ENCODE data around the gene ZCCHC7. TPM values are rescaled to one million over a fixed set of nuclear protein-coding genes. Genes with fewer than 3 reads are reported as not detected.

Gene ZCCHC7
- total RNA-seq, 2 experiments from 2014 or later, result 76.4 to 108 TPM

GRCh38 chr9:37295796-37296195 is 175.4 kb downstream of the ZCCHC7 start:
- POLR2A ChIA-PET, result interaction anchor here (0.7 to 15.1 kb wide), 14 partner anchors 9 to 266 kb away, joined by 3 to 290 read pairs (median 5); no protein-coding TSS in a partner anchor
- H3K4me2 ChIP-seq (ENCODE audit: low read length), result peak overlapping the region; percentile 73
- H3K9me2 ChIP-seq (ENCODE audit: insufficient read depth, low read length), result no peaks in the 10 kb centered on the region
- DNase-seq (ENCODE audit: low spot score), result peak; percentile 78
- H2AFZ ChIP-seq (ENCODE audit: low read length), result no peak overlapping the region
- no peaks in the 10 kb centered on the region for H3K9me3 ChIP-seq (ENCODE audit: low read length)
- CTCF ChIA-PET (ENCODE audit: unreplicated experiment), result interaction anchor here (0.6 to 1.0 kb wide), 3 partner anchors 34 to 173 kb away, joined by 3 read pairs; no protein-coding TSS in a partner anchor
- H3K27ac ChIP-seq (ENCODE audit: low read depth, low read length, poor library complexity, severe bottlenecking), result peak overlapping the region; percentile 99
- TF ChIP-seq, protein P1, sequence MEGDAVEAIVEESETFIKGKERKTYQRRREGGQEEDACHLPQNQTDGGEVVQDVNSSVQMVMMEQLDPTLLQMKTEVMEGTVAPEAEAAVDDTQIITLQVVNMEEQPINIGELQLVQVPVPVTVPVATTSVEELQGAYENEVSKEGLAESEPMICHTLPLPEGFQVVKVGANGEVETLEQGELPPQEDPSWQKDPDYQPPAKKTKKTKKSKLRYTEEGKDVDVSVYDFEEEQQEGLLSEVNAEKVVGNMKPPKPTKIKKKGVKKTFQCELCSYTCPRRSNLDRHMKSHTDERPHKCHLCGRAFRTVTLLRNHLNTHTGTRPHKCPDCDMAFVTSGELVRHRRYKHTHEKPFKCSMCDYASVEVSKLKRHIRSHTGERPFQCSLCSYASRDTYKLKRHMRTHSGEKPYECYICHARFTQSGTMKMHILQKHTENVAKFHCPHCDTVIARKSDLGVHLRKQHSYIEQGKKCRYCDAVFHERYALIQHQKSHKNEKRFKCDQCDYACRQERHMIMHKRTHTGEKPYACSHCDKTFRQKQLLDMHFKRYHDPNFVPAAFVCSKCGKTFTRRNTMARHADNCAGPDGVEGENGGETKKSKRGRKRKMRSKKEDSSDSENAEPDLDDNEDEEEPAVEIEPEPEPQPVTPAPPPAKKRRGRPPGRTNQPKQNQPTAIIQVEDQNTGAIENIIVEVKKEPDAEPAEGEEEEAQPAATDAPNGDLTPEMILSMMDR (conservative IDR thresholded peaks at IDR 0.05; ENCODE audit: low read length), result peak; percentile 81
- TF ChIP-seq EZH2phosphoT487 (IDR thresholded peaks at IDR 0.05; ENCODE audit: borderline replicate concordance, low read depth, low read length), result no peak
- H4K20me1 ChIP-seq (ENCODE audit: insufficient read depth, low read length), result no peaks in the 10 kb centered on the region
- BruUV-seq (replicated peaks), result no TSS peak
- peaks cover 91% of the 10 kb centered on the region for H3K79me2 ChIP-seq (ENCODE audit: insufficient read depth, low read depth, low read length)
- H3K4me1 ChIP-seq (ENCODE audit: insufficient read depth, low read length, poor library complexity, severe bottlenecking), result peaks cover 100% of the 10 kb centered on the region
- H3K36me3 ChIP-seq (ENCODE audit: insufficient read depth, low read length), result peaks cover 27% of the 10 kb centered on the region; the same call in 1 of the 2 replicates
- intact Hi-C loops (cut with micrococcal nuclease; ENCODE audit: unreplicated experiment), result loop anchor here (2.0 kb wide), 5 partner anchors 75 to 261 kb away; partner anchors contain the start of genes PAX5 and ZCCHC7
- H3K4me3 ChIP-seq (ENCODE audit: low read depth, low read length, poor library complexity, severe bottlenecking), result no peak overlapping the region

GRCh38 chr9:37297592-37297991 is 177.2 kb downstream of the ZCCHC7 start:
- H3K79me2 ChIP-seq (ENCODE audit: insufficient read depth, low read depth, low read length), result peaks cover 87% of the 10 kb centered on the region
- POLR2A ChIA-PET, result interaction anchor here (0.6 to 15.1 kb wide), 24 partner anchors 8 to 217 kb away, joined by 3 to 290 read pairs (median 6); no protein-coding TSS in a partner anchor
- TF ChIP-seq, protein P1 (conservative IDR thresholded peaks at IDR 0.05; ENCODE audit: low read length), result no peak
- TF ChIP-seq EZH2phosphoT487 (IDR thresholded peaks at IDR 0.05; ENCODE audit: borderline replicate concordance, low read depth, low read length), result no peak
- H3K4me3 ChIP-seq (ENCODE audit: low read depth, low read length, poor library complexity, severe bottlenecking), result peak overlapping the region; percentile 18
- peak; percentile 54 for DNase-seq (ENCODE audit: low spot score)
- H2AFZ ChIP-seq (ENCODE audit: low read length), result no peak overlapping the region
- H3K36me3 ChIP-seq (ENCODE audit: insufficient read depth, low read length), result peaks cover 27% of the 10 kb centered on the region; the same call in 1 of the 2 replicates
- CTCF ChIA-PET (ENCODE audit: unreplicated experiment), result interaction anchor here (1.0 to 1.3 kb wide), 4 partner anchors 27 to 270 kb away, joined by 4 to 6 read pairs (median 4); no protein-coding TSS in a partner anchor
- H3K27ac ChIP-seq (ENCODE audit: low read depth, low read length, poor library complexity, severe bottlenecking), result peak overlapping the region; percentile 99
- peaks cover 99% of the 10 kb centered on the region for H3K4me1 ChIP-seq (ENCODE audit: insufficient read depth, low read length, poor library complexity, severe bottlenecking)
- intact Hi-C loops (cut with micrococcal nuclease; ENCODE audit: unreplicated experiment), result loop anchor here (2.0 kb wide), 1 partner anchor 111 kb away; no protein-coding TSS in a partner anchor
- no TSS peak for BruUV-seq (replicated peaks)
- H4K20me1 ChIP-seq (ENCODE audit: insufficient read depth, low read length), result no peaks in the 10 kb centered on the region
- no peaks in the 10 kb centered on the region for H3K9me3 ChIP-seq (ENCODE audit: low read length)
- peak overlapping the region; percentile 73 for H3K4me2 ChIP-seq (ENCODE audit: low read length)
- H3K9me2 ChIP-seq (ENCODE audit: insufficient read depth, low read length), result no peaks in the 10 kb centered on the region

- DNase-seq (ENCODE audit: low spot score), result no peak
- peaks cover 56% of the 10 kb centered on the region for H3K36me3 ChIP-seq (ENCODE audit: insufficient read depth, low read length)
- H2AFZ ChIP-seq (ENCODE audit: low read length), result no peak overlapping the region
- peak overlapping the region; percentile 41 for H3K4me3 ChIP-seq (ENCODE audit: low read depth, low read length, poor library complexity, severe bottlenecking)
- peak overlapping the region; percentile 99 for H3K27ac ChIP-seq (ENCODE audit: low read depth, low read length, poor library complexity, severe bottlenecking)
- peaks cover 99% of the 10 kb centered on the region for H3K4me1 ChIP-seq (ENCODE audit: insufficient read depth, low read length, poor library complexity, severe bottlenecking)
- peaks cover 84% of the 10 kb centered on the region for H3K79me2 ChIP-seq (ENCODE audit: insufficient read depth, low read depth, low read length)
- POLR2A ChIA-PET, result interaction anchor here (0.5 to 15.1 kb wide), 19 partner anchors 8 to 431 kb away, joined by 3 to 290 read pairs (median 4); partner anchors contain the start of gene PAX5
- H3K4me2 ChIP-seq (ENCODE audit: low read length), result peak overlapping the region; percentile 73
- intact Hi-C loops (cut with micrococcal nuclease; ENCODE audit: unreplicated experiment), result no loop called here
- no peaks in the 10 kb centered on the region for H4K20me1 ChIP-seq (ENCODE audit: insufficient read depth, low read length)
- no peaks in the 10 kb centered on the region for H3K9me2 ChIP-seq (ENCODE audit: insufficient read depth, low read length)
- TF ChIP-seq EZH2phosphoT487 (IDR thresholded peaks at IDR 0.05; ENCODE audit: borderline replicate concordance, low read depth, low read length), result no peak
- no peaks in the 10 kb centered on the region for H3K9me3 ChIP-seq (ENCODE audit: low read length)
- CTCF ChIA-PET (ENCODE audit: unreplicated experiment), result interaction anchor here (0.6 to 1.5 kb wide), 5 partner anchors 22 to 301 kb away, joined by 3 to 6 read pairs (median 3); no protein-coding TSS in a partner anchor
- no TSS peak for BruUV-seq (replicated peaks)
Measured at GRCh38 chr9:37300620-37301019, 180.2 kb downstream of the ZCCHC7 start.

Data from OCI-LY7 (cell line).